Measurements from ENCODE around the gene PROSER2.
A peak's percentile ranks its signal among the peaks of the same experiment; 100 is the strongest.

PROSER2 gene

DNA sequence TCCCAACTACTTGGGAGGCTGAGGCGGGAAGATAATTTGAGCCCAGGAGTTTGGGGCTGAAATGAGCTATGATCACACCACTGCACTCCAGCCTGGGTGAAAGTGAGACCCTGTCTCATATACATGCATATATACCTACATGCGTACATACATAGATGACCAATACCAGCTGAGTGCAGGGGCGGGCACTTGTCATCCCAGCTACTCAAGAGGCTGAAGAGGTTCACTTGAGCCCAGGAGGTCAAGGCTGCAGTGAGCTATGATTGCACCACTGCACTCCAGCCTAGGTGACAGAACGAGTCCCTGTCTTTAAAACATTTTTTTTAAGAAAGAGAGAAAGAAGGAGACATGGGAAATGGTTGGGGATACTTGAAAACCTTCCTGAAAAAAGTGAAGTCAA lies 17.4 kb upstream of the PROSER2 start:
- DNase-seq = no peak

DNA sequence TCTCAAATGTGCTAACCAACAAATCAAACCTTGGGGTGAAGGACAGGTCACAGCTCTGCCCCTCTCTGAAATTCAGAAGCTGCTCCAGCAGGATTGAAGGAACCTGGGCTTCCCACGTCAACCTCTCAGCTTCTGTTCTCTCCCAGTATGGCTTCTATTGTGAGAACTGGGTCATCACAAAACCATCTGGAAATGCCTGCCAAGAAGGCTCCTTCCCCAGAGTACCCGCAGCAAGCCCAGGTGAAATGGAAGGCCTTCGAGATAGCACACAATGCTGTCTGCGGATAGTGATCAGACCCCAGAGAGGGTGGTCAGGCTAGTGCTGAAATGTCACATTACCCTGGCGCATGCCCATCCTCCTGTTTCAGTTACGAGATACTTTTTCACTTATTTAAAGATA lies 16.4 kb upstream of the PROSER2 start:
- no peak for DNase-seq

DNA sequence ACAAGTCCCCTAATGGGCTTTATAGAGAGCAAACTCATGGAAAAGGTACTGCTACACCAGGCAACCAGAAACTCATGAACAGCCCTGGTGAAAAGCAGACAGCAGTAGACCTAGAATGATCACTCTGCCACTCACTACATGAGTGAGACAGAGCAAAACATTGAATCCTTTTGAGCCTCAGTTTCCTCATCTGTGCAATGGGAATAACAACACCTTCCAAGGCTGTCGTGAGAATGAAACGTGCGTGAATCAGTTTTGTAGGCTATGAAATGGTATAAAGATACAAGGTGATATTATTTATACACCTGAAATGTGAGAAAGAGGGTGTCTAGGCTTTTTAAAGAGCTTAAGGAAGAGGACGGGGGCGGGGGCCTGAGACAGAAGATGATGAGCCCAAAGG lies 14.3 kb upstream of the PROSER2 start:
- DNase-seq = no peak

DNA sequence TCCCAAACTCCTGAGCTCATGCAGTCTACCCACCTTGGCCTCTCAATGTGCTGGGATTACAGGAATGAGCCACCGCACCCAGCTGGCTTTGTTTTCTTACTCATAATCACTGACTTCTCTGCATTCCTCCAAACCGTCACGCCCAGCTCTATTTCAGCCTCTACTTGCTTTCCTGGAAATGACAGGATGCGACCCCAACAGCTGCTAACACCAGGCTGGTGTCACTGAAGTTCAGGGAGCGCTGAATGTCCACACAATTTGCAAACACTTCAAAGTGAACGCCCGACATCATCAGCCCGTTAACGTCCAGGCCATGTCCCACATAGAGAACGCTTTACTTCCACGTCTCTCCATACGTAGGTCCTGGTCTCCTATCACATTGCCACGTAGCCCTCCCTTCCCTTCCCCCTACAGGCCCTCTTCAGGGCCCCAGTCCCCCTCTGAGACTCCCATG lies 12.8 kb upstream of the PROSER2 start:
- peak; percentile 34 for DNase-seq

DNA sequence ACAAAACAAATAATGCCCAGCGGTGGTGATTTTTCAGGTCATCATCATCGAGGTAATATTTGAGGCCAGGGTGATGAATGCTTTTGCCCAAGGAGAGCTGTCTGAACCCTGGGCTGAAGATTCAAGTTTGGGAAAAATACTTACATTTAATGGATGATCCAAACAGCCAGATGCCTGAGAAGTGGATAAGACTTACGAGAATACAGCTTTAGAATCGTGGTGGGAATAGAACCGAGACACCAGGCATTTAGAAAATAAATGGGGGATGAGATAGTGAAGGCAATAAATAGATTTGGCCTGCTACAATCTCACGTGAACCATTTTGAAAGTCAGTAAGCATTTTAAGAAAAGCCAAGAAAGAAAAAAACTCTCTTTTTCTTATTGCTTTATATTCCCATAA lies 12.2 kb upstream of the PROSER2 start:
- no peak for DNase-seq

DNA sequence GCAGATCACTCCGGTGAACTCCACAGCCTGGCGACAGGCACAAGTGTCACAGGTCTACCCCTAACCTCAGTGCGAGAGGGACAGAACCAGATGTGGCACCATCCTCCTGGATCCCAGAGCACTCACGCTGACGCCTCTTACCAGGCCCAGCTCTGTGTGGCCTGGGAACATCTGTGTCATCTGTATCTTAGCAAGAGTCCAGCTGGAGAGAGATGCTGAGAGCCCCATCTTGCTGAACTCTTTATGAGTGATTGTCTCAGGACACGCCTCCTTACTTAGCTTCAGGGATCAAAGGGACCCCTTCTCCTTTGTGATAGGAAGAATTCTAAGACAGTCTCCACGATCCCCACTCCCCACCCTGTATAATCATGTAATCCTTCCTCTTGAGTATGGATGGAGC lies 10.0 kb upstream of the PROSER2 start:
- DNase-seq = no peak

DNA sequence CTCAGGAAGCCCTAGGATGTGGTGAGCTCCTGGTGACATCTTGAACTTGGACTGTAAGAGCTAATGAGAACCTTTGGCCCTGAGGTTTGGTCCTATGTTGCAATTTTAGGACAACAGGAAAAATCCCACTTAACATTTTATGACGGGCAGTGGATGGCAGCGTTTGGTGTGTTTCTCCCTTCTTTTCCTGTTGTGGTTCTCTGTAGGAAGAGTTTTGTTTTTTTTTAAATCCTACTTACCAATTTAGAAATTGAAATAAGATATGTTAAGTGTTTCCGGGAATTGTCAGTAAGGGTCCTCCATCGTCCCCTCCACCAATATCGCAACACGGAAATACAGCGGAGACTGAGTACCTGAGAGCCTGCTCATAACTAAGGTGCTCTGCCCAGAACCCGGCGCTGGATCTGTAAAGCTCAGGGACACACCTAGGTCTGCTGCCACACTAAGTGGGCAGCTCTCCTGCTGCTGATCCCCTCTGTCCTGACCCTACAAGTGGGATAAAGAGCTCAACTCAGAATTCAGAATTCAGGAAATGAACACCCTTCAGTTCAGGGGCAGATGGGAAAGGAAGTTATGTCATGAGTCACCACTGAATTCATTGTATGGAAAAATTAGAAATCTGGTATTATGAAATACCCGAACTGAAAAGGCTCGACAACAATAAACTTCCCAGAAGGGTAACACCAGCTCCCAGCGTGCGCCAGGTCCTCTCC lies 9.1 kb upstream of the PROSER2 start:
- no peak for DNase-seq

DNA sequence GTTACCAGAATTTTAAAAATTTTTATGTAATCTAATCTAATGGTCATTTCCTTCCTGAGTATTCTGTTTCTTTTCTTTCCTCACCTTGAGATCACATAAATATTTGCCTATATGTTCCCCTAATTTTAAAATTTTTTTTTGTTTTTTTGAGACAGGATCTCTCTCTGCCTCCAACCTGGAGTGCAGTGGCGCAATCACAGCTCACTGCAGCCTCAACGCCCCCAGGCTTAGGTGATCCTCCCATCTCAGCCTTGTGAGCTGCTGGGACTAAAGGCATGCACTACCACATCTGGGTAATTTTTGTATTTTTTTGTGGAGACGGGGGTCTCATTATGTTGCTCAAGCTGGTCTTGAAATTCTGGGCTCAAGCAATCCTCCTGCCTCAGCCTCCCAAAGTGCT lies 4.1 kb upstream of the PROSER2 start:
- no peak for DNase-seq

DNA sequence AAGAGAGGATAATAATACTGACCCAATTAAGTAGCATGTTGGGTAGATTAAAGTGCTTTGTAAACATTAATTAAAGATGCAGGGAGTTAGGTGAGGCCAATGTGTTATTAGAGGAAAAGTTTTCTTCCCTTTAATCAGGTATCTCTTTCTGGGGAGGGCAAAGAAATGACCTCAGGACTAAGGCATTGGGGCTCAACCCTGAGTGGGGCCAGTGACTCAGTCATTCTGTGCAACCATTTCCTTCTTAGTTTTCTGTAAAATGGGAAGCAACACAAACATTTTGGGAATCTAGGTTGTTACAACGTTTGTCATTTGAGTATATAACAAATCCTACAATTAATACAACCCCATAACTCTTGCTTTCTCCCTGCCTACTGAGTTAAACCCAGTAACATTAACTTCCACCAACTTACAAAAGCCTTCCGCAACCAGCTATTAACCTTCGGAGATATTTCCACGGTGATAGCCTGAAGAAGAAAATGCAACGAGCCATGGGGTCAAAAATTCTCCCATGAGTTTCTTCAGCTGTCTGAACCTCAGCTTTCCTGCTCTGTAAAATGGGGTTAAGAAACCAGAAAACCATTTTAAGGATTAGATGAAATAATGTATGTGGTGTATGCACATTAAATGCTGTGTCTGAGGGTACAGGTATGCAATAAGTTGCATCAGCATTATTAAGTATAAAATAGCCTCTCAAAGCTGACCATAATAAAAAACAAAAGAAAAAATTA lies 965 bp upstream of the PROSER2 start:
- no peak for DNase-seq

DNA sequence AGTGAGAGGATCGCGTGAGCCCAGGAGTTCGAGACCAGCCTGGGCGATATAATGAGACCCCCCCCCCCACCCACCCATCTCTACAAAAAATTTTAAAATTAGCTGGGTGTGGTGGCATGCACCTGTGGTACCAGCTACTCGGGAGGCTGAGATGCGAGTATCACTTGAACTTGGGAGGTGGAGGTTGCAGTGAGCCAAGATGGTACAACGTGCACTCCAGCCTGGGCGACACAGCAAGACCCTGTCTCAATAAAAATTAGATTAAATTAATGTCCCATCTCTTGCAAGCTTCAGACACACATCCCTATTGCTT lies 391 bp upstream of the PROSER2 start:
- no peak for DNase-seq

DNA sequence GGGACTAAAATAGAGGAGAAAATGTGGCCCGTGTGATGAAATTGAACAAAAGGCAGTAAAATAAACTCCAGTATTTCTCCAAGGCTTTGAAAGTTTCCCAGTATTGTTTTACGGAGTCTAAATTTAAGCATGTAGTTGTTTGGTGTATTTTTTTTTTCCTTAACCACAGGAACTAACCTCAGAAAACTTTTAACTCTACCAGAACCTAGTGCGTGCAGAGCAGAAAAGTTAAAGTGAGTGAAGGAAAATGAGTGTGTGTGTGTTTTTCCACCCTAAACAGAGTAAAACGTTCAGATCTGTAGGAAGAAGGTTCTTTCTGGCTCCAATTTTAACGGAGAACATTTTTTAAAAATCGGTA lies 812 bp downstream of the PROSER2 start:
- DNase-seq = peak; percentile 13

DNA sequence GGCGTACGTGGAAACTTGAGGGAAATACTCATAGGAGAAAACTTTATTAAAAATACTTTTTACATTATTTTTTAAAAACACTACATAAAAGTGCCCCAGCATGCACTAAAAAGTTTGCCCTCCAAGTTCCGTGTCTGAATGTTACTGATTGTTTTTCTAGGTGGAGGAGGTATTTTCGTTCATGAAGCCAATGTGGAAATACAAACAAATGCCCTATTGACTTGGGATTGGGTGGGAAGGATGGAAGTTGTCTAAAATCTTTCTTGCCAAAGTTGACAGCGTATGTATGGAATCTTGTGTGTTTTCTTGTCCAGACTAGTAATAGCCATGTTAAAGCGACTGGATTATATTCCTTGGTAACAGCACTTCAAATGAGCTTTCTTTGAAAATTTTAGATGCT lies 1.2 kb downstream of the PROSER2 start:
- peak; percentile 28 for DNase-seq

DNA sequence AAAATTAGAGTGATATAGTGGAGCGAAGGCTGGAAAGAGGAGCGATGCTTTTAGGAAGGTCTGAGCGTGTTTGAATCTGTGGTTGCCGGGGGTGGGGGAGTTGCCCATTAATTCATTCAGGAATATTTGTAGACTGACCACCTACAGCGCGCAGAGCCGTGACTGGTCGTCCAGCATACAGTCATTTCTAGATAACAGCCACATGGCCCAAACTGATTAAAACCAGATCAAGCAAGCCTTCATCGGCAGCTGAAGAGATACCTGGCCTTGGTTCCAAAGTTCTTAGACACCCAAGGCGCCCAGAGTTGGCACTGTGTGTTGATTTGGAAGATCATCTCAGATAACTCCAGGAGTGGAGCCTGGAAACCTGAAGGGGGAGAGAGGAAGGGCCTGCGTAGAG lies 1.7 kb downstream of the PROSER2 start:
- no peak for DNase-seq

DNA sequence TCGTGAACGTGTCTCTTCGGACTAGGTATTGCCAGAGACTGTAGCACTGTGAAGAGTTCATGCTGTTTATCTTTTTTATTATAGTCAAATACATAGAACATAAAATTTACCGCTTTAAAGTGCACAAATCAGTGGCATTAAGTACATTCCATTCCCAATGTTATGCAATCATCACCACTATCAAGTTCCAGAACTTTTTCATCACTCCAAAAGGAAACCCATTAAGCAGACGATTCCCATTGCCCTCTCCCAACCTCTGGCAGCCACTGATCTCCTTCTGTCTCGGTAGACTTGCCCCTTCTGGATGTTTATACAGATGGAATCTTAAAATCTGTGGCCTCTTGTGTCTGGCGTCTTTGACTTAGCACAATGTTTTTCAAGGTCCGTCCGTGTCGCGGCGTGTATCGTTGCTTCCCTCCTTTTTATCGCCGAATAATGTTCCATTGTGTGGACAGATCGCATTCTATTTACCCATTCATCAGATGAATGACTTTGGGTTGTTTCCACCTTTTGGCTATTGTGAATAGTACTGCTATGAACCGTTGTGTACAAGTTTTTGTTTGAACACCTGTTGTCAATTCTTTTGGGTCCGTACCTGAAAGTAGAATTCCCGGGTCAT lies 2.7 kb downstream of the PROSER2 start:
- DNase-seq = no peak

DNA sequence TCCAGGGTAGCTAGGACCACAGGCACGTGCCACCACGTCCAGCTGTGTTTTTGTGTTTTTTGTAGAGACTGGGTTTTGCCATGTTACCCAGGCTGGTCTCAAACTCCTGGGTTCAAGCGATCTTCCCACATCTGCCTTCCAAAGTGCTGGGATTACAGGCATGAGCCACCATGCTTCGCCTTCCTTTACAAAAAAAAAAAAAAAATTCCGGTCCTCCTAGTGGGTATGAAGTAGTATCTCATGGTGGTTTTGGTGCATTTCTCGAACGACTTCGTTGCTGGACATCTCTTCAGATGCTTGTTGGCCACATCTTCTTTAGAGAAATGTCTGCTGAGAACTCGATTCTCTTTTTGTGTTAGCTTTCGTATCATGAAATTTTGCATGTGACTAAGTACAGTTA lies 3.9 kb downstream of the PROSER2 start:
- DNase-seq = no peak

DNA sequence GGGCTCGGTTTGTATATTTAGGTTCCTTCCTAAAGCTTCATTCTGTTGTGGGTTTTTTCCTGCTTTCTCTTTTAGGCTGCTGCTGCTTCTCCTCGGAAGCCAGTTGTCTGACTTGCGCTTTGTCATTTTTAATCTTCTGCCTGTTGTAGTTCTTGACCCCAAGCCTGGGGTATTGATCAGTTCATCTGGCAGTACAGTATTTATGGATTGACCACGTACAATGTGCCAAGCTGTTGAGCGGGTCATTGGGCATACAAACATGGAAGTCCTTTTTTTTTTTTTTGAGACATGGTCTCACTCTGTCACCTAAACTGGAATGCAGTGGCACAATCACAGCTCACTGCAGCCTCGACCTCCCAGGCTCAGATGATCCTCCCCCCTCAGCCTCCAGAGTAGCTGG lies 4.3 kb downstream of the PROSER2 start:
- no peak for DNase-seq

DNA sequence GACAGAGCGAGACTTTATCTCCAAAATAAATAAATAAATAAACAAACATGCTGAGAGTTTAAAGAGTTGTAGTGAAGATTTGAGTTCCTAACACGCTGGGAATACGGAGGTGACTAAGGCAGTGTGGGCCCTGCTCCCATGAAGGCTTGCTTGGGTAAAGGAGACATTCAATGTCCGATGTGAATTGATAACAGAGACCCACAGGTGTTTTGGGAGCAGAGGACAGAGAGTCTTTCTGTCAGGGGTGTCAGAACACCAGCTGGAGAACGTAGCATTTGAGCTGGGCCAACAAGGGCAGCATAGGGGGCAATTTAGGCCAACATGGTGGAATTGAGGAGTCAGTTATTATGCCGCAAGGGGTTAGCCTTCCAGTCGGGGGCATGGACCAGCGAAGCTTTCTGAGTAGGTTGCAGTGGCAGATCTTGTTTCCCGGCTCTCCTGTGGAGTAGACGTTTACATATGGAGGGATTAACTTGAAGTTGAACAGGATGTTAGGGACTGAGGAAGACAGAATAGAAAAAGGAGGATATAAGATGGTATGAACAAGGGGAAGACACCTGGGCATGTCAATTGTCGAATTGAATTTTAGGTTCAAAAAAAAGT lies 5.6 kb downstream of the PROSER2 start:
- DNase-seq = no peak

DNA sequence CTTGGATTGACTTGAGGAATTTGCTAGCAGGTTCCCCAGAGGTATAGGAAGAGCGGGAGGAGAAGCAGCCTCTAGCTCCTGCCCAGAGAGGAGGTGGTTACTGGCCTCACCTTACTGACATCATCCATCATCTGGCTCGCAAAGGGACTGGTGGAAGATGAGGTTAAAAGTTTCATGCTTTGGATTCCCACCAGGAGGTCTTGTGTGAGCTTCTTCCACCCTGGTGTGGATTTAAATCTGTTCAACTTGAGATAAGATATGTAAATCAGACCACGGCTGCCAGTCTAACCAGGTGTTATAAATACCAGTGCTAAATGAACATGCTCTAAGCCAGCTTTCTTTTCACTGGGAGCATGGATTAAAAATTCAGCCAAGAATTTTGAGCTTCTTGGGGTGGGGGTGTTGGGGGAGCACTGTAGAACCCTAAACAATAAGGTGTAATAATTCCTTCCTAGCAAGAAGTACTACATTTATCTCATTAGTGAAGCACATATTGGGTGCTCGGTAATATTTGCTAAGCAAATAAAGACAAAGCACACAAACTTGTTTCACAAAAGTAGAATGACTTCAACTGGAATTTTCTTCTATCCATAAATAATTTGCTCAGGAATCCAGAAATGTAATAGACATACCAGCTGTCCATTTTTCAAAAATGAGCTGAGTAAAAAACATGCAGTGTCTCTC lies 7.8 kb downstream of the PROSER2 start:
- DNase-seq = no peak

DNA sequence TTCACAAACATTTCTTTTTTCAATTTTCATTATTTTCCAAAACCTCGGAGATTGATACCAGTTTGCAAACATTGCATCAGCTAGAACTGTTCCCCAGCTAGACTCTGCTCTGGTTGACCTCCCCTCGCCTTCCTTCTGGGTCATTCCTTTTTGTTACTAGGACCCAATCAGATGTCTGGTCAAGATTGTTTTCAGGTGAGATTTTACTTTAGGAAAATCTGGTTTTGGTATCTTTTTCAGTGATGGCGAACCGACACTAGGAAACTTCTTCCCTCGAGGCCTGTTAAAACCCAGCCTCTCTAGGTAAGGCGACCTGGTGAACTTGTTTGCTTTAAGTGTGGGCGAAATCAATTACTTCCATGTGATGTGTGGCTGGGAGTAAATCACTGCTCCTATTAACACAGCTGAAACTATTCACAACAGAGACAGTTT lies 8.4 kb downstream of the PROSER2 start:
- peak; percentile 7 for DNase-seq

DNA sequence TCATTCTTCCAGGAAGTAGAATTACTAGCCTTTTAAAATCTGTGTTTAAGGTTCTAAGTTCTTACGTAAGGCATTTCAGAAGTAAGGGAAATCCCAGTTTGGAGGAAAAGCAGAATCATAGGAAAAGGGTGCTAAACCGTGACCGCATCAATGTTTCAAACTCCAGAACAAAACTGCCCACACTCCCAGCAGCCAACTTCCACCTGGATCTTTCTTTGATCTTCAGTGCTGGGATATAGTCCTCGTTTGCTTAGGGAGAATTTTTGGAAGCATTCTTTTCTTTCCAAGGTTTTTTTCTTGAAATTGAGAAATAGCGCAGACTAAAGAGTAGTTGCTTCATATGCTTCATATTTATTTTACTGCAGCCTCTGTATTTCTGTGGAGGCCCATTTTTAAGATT lies 8.9 kb downstream of the PROSER2 start:
- DNase-seq = no peak

DNA sequence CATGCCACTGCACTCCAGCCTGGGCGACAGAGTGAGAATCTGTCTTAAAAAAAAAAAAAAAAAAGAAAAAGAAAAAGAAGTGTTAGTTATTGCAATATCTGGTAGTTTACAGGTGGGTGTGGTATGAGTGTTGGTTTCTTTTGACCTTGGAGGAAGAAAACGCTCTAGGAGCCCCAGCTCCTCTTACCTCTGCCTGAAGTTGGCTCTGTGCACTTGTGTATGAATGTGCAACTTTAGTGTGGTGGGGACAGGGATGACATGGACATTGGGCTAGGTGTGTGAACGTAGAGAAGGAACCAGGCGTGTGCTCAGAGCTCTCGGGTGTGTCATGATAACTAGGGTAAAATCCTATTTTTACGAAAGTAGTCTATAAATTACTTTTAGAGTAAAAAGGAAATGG lies 11.9 kb downstream of the PROSER2 start:
- DNase-seq = no peak

DNA sequence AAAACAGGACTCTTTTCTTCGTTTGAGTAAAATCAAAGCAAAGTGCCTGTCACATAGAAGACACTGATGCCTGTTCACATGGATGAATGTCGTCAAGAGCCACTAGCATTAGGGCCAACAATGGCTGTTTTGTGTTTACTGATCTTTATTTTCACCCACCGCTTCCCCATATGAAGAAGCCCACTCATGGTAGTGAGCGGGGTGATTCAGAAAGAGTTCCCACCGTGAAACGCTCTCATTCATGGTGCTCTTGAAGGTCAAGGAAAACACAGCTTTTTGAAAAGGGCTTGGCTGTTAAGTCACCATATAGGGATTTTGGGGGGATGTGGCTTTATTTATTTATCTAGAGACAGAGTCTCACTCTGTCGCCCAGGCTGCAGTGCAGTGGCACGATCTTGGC lies 12.5 kb downstream of the PROSER2 start:
- DNase-seq = no peak
